GM12873 (cell line): ENCODE data around the gene AADAC.

Experiments used
- CTCF ChIP-seq: IDR thresholded peaks from 2 replicates; pipeline ENCODE4 v1.5.1; 2012; ENCODE audit warnings: low read depth, mild to moderate bottlenecking, moderate library complexity, low read length, control low read depth; ENCODE audit not compliant: insufficient read depth; ENCODE audit errors: missing control alignments

AADAC gene

GRCh38 chr3:151859905-151860304 lies 46.0 kb downstream of the AADAC start:
- no peak for TF ChIP-seq CTCF

GRCh38 chr3:151863611-151864010 lies 49.7 kb downstream of the AADAC start:
- no peak for TF ChIP-seq CTCF

GRCh38 chr3:151864423-151865101 lies 50.6 kb downstream of the AADAC start:
- TF ChIP-seq CTCF: no peak

GRCh38 chr3:151866711-151867410 lies 52.9 kb downstream of the AADAC start:
- no peak for TF ChIP-seq CTCF

- TF ChIP-seq CTCF: no peak
Observed at GRCh38 chr3:151867666-151868065, 53.8 kb downstream of the AADAC start.

DNA sequence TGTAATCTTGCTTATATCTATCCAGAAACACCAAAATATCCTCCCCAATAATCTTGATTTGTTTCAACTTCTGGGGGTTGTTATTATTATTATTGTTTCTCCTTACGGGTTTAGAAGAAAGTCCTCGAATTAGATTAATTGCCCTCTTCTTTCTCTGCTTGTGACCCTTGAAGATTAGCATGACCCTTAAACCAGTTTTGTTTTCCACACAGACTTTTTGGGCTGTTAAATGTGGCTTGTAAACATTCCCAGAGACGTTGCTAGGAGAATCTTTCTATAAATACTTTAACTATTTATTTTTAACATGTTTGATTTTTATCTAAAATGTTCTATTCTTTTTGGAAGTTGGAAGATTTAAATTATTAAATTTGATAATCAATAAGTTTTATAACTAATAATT lies 55.3 kb downstream of the AADAC start:
- TF ChIP-seq CTCF: no peak

DNA sequence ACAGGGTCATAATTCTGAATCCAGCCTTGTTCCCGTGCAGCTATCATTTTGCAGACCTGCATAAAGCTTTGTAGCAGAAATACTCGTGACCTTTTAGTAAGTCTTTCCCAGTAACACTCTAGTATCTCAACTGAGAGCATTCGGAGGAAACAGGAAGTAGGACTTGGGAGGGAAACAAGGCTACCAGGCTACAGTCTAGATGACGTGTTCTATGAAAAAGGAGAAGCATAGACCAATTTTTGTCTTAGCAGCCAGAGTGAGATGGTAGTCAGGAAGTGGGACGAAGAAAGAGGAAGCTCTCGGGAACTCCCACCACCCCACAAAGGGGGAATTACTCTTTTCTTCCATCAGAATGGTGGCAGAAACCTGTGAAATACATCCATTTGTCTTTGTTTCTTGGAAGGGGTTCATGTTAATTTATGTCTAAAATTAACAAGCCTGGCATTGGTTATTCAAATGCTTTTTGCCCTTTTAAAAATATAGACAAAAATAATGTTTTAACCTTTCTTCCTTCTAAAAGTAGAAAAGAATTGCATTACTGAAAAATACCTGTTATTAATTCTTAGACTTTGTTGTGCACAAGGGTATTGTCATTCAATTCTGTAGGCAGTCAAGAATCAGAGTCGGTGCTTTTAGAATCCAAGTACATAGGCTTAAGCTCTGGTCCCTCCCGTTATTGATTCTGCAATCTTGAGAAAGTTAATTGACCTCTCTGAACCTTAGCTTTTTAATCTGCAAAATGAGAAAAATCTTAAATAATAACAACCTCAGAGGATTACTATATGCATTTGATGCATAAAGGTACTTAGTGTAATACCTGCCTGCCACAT lies 57.9 kb downstream of the AADAC start:
- no peak for TF ChIP-seq CTCF
